Fibroblast of mammary gland (primary cell): Measurements from ENCODE around the gene DUSP16.

Source experiments
- DNase-seq: peaks from one replicate; pipeline ENCODE4 v3.0.0-alpha.2; 2010; ENCODE audit warnings: low read depth
- H3K4me3 ChIP-seq: 2 replicates; pipeline ENCODE4 v1.5.1; 2011; ENCODE audit warnings: low read depth, mild to moderate bottlenecking, low read length, moderate library complexity; ENCODE audit not compliant: control insufficient read depth
- CTCF ChIP-seq: conservative IDR thresholded peaks from 2 replicates; pipeline ENCODE4 v1.5.1; 2011; ENCODE audit warnings: low read depth, low read length, inconsistent platforms; ENCODE audit not compliant: control insufficient read depth, insufficient read depth

Gene DUSP16

DNA sequence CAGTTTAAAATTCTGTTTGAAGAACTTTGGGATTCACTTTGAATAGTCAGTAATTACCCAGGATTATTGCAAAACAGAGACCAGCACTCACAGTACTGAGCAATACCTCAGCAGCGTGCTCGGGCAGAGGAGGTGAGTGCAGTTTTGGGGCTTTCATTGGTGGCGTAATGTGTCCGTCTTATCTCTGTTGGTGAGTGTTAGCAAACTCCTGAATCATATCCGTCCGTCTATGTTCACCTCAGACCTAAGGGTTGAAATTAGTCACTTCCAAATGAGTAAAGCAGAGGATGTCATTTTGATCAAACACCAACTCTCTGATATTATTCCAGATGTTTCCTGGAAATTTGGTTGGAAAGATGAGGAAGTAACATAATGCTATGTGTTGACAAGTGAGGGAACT, 123.0 kb downstream of the DUSP16 start:
- no peak for TF ChIP-seq CTCF
- peak; percentile 95 for DNase-seq
- no peak overlapping the region for H3K4me3 ChIP-seq

DNA sequence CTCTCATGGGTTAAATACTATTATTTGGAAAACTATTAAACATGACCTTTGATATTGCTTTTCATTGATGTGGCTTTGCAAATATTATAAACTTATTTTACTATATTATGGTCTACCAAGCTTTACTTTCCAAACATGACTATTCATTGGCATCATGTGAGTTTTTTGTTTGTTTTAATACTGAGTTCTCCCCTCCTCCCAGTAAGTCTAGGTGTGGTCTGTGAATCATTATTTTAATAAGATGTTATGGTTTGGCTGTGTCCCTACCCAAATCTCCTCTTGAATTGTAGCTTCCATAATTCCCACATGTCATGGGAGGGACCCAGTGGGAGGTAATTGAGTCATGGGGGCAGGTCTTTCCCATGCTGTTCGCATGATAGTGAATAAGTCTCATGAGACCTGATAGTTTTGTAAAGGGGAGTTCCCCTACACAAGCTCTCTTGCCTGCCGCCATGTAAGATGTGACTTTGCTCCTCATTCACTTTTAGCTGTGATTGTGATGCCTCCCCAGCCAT, 125.8 kb downstream of the DUSP16 start:
- TF ChIP-seq CTCF, result no peak
- peak; percentile 68 for DNase-seq
- no peak overlapping the region for H3K4me3 ChIP-seq

DNA sequence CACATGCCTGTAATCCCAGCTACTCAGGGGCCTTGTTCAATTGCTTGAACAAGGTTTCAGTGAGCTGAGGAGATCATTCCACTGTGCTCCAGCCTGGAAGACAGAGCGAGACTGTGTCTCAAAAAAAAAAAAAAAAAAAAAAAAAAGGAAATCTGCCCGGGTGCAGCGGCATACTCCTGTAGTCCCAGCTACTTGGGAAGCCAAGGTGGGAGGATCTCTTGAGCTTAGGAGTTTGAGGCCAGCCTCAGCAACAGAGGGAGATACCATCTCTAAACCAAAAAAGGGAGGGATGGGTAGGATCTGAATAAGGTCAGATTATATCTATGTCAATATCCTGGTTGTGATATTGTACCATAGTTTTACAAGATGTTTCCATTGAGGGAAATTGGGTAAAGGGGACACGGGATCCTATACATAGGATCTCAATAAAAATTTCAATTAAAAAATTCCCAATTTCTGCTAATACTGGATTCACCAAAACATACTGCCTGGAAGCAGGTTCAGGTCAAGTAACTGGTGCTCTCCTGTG, 129.4 kb downstream of the DUSP16 start:
- TF ChIP-seq CTCF, result no peak
- no peak overlapping the region for H3K4me3 ChIP-seq
- no peak for DNase-seq

GRCh38 chr12:12432364-12432763, 130.3 kb downstream of the DUSP16 start:
- TF ChIP-seq CTCF, result no peak
- H3K4me3 ChIP-seq, result no peak overlapping the region
- DNase-seq, result peak; percentile 87

DNA sequence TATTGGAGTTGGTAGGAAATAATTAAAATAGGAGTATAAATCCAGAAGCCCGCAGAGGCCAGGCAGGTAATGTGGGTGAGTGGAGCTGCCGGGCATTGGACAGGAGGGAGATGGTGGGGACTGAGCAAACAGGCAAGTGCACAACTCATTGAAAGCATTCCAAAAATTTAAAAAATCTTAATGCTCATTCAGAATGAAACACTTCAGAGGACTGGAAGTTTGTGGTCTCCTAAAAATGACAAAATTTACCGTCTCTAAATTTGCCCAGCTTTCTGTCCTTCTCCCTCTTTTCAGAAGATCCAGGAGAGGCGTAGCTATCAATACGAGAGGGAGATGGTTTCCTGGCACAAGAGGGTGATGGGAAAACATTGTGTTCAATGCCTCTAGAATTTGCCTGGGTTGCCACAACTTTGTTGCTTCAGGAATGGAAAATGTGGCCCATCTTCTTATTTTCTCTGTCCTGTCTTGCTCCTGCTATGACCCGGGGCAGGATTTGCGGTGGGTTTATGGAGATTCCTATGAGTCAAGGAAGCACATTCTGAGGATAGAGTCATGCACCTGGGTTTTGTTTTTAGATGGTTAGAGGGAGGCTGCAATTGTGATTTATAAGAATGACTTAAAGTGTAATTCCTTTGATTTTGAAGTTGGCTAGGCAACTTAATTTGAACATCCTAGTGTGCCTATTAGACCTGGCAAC, 133.6 kb downstream of the DUSP16 start:
- TF ChIP-seq CTCF, result no peak
- no peak overlapping the region for H3K4me3 ChIP-seq
- no peak for DNase-seq

GRCh38 chr12:12428047-12428446, 134.6 kb downstream of the DUSP16 start:
- no peak overlapping the region for H3K4me3 ChIP-seq
- TF ChIP-seq CTCF, result no peak
- DNase-seq, result no peak
